Measurements from ENCODE around the gene HCN2. TPM values are rescaled to one million over a fixed set of nuclear protein-coding genes. Genes with fewer than 3 reads are reported as not detected.
A peak's percentile ranks its signal among the peaks of the same experiment; 100 is the strongest.

The HCN2 gene
- total RNA-seq, 2 experiments from 2014 or later = 2.1 TPM

GRCh38 chr19:610801-611480 lies 21.3 kb downstream of the HCN2 start:
- Histone ChIP-seq H3K27ac (ENCODE audit: low read depth in 1 of 2, low read length in 2 of 2) (peak overlapping the region; percentile 29 to 67), H3K27me3 (ENCODE audit: control insufficient read depth in 1 of 2, insufficient read depth in 2 of 2, low read length in 2 of 2) (no peaks in the 10 kb centered on the region), H3K4me1 (ENCODE audit: insufficient read depth, low read length) (peaks cover 43% of the 10 kb centered on the region), H3K4me3 (ENCODE audit: low read length) (peak overlapping the region; percentile 65), H3K9me3 (ENCODE audit: control insufficient read depth in 1 of 2, insufficient read depth in 1 of 2, low read length in 2 of 2) (no peaks in the 10 kb centered on the region), H3K36me3 (ENCODE audit: insufficient read depth, low read length) (peaks cover 10% of the 10 kb centered on the region)
- peak; percentile 71 for ATAC-seq (ENCODE audit: poor library complexity)
- H3K36me3 Mint-ChIP-seq (ENCODE audit: low read depth) = peaks cover 13% of the 10 kb centered on the region
- no peaks in the 10 kb centered on the region for H3K9me3 Mint-ChIP-seq
- ChIA-PET CTCF (interaction anchor here (1.1 to 2.0 kb wide), 2 partner anchors 27 to 100 kb away, joined by 3 to 6 read pairs; no protein-coding TSS in a partner anchor), POLR2A (interaction anchor here (0.8 to 3.2 kb wide), 5 partner anchors 33 to 100 kb away, joined by 3 to 14 read pairs (median 5); partner anchors contain the start of gene RNF126)
- peak; percentile 33 to 90 (median 56) for DNase-seq
- H3K27ac Mint-ChIP-seq = peak overlapping the region; percentile 85
- H3K4me3 Mint-ChIP-seq = peak overlapping the region; percentile 95
- TF ChIP-seq, protein P1, sequence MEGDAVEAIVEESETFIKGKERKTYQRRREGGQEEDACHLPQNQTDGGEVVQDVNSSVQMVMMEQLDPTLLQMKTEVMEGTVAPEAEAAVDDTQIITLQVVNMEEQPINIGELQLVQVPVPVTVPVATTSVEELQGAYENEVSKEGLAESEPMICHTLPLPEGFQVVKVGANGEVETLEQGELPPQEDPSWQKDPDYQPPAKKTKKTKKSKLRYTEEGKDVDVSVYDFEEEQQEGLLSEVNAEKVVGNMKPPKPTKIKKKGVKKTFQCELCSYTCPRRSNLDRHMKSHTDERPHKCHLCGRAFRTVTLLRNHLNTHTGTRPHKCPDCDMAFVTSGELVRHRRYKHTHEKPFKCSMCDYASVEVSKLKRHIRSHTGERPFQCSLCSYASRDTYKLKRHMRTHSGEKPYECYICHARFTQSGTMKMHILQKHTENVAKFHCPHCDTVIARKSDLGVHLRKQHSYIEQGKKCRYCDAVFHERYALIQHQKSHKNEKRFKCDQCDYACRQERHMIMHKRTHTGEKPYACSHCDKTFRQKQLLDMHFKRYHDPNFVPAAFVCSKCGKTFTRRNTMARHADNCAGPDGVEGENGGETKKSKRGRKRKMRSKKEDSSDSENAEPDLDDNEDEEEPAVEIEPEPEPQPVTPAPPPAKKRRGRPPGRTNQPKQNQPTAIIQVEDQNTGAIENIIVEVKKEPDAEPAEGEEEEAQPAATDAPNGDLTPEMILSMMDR (IDR thresholded peaks at IDR 0.05) = no peak
- intact Hi-C loops (cut with DNase I, micrococcal nuclease) = loop anchor here (1.0 to 2.0 kb wide), 4 partner anchors 22 to 70 kb away; partner anchors contain the start of genes POLRMT (in 1 of the 2) and RNF126 (in 1 of the 2)
- H3K4me1 Mint-ChIP-seq (ENCODE audit: low read depth) = peaks cover 25% of the 10 kb centered on the region
- H3K27me3 Mint-ChIP-seq = peaks cover 3% of the 10 kb centered on the region

GRCh38 chr19:611481-611868 lies 21.8 kb downstream of the HCN2 start:
- peaks cover 13% of the 10 kb centered on the region for H3K36me3 Mint-ChIP-seq (ENCODE audit: low read depth)
- ChIA-PET POLR2A (interaction anchor here (1.0 to 3.2 kb wide), 4 partner anchors 34 to 101 kb away, joined by 3 to 14 read pairs (median 6); partner anchors contain the start of gene RNF126), CTCF (interaction anchor here (1.1 to 2.0 kb wide), 2 partner anchors 27 to 101 kb away, joined by 3 to 6 read pairs; no protein-coding TSS in a partner anchor)
- DNase-seq = peak in 9 of 14 experiments; percentile 26 to 76 (median 46)
- peak overlapping the region; percentile 95 for H3K4me3 Mint-ChIP-seq
- peak overlapping the region; percentile 29 to 67 for H3K27ac ChIP-seq (ENCODE audit: low read depth in 1 of 2, low read length in 2 of 2)
- no peaks in the 10 kb centered on the region for H3K9me3 Mint-ChIP-seq
- peak overlapping the region; percentile 85 for H3K27ac Mint-ChIP-seq
- peak; percentile 33 for ATAC-seq (ENCODE audit: poor library complexity)
- peak overlapping the region; percentile 65 for H3K4me3 ChIP-seq (ENCODE audit: low read length)
- H3K27me3 Mint-ChIP-seq = peaks cover 3% of the 10 kb centered on the region
- no peaks in the 10 kb centered on the region for H3K9me3 ChIP-seq (ENCODE audit: control insufficient read depth in 1 of 2, insufficient read depth in 1 of 2, low read length in 2 of 2)
- TF ChIP-seq, protein P1 (IDR thresholded peaks at IDR 0.05) = no peak
- intact Hi-C loops (cut with DNase I, micrococcal nuclease) = loop anchor here (1.0 to 2.0 kb wide), 4 partner anchors 21 to 69 kb away; partner anchors contain the start of genes POLRMT (in 1 of the 2) and RNF126 (in 1 of the 2)
- peaks cover 10% of the 10 kb centered on the region for H3K36me3 ChIP-seq (ENCODE audit: insufficient read depth, low read length)
- no peaks in the 10 kb centered on the region for H3K27me3 ChIP-seq (ENCODE audit: control insufficient read depth in 1 of 2, insufficient read depth in 2 of 2, low read length in 2 of 2)
- peaks cover 43% of the 10 kb centered on the region for H3K4me1 ChIP-seq (ENCODE audit: insufficient read depth, low read length)
- H3K4me1 Mint-ChIP-seq (ENCODE audit: low read depth) = peaks cover 25% of the 10 kb centered on the region

- CTCF ChIA-PET = no interaction called here
- POLR2A ChIA-PET = interaction anchor here (3.2 kb wide), 1 partner anchor 48 kb away, joined by 14 read pairs; no protein-coding TSS in a partner anchor
- peaks cover 25% of the 10 kb centered on the region for H3K4me1 Mint-ChIP-seq (ENCODE audit: low read depth)
These were observed 23.3 kb downstream of the HCN2 start for GRCh38 chr19:612941-613340.

More at GRCh38 chr19:612941-613340, 23.3 kb downstream of the HCN2 start:
- DNase-seq = no peak
- Histone ChIP-seq H3K27ac (ENCODE audit: low read depth in 1 of 2, low read length in 2 of 2) (no peak overlapping the region), H3K9me3 (ENCODE audit: control insufficient read depth in 1 of 2, insufficient read depth in 1 of 2, low read length in 2 of 2) (no peaks in the 10 kb centered on the region), H3K27me3 (ENCODE audit: control insufficient read depth in 1 of 2, insufficient read depth in 2 of 2, low read length in 2 of 2) (no peaks in the 10 kb centered on the region), H3K4me1 (ENCODE audit: insufficient read depth, low read length) (peaks cover 43% of the 10 kb centered on the region), H3K4me3 (ENCODE audit: low read length) (no peak overlapping the region), H3K36me3 (ENCODE audit: insufficient read depth, low read length) (peaks cover 13% of the 10 kb centered on the region)
- peaks cover 3% of the 10 kb centered on the region for H3K27me3 Mint-ChIP-seq
- intact Hi-C loops (cut with DNase I, micrococcal nuclease) = no loop called here
- ATAC-seq (ENCODE audit: poor library complexity) = no peak
- H3K36me3 Mint-ChIP-seq (ENCODE audit: low read depth) = peaks cover 21% of the 10 kb centered on the region
- peak overlapping the region; percentile 34 for H3K4me3 Mint-ChIP-seq
- H3K9me3 Mint-ChIP-seq = no peaks in the 10 kb centered on the region
- no peak overlapping the region for H3K27ac Mint-ChIP-seq
- TF ChIP-seq, protein P1 (IDR thresholded peaks at IDR 0.05) = no peak

All from CD4-positive, alpha-beta T cell (primary cell).